ENCODE data around the gene PICALM. TPM values are rescaled to one million over a fixed set of nuclear protein-coding genes. Genes with fewer than 3 reads are reported as not detected.
"Not testable (repeated sequence)": the region's sequence is repeated elsewhere in the genome, so short reads cannot be mapped to it uniquely, and the experiment has no call there.

The PICALM gene
- total RNA-seq, 4 donors from 2014 or later: 237 to 286 (median 263) TPM

- TF ChIP-seq EP300 (IDR thresholded peaks at IDR 0.05): no peak
- TF ChIP-seq, protein P1, sequence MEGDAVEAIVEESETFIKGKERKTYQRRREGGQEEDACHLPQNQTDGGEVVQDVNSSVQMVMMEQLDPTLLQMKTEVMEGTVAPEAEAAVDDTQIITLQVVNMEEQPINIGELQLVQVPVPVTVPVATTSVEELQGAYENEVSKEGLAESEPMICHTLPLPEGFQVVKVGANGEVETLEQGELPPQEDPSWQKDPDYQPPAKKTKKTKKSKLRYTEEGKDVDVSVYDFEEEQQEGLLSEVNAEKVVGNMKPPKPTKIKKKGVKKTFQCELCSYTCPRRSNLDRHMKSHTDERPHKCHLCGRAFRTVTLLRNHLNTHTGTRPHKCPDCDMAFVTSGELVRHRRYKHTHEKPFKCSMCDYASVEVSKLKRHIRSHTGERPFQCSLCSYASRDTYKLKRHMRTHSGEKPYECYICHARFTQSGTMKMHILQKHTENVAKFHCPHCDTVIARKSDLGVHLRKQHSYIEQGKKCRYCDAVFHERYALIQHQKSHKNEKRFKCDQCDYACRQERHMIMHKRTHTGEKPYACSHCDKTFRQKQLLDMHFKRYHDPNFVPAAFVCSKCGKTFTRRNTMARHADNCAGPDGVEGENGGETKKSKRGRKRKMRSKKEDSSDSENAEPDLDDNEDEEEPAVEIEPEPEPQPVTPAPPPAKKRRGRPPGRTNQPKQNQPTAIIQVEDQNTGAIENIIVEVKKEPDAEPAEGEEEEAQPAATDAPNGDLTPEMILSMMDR (IDR thresholded peaks at IDR 0.05): no peak
- no peak for TF ChIP-seq POLR2A (IDR thresholded peaks at IDR 0.05)
- no peak for TF ChIP-seq POLR2AphosphoS5 (IDR thresholded peaks at IDR 0.05)
- no peak overlapping the region for H3K4me3 ChIP-seq
- H3K27me3 ChIP-seq: no peaks in the 10 kb centered on the region
- no peaks in the 10 kb centered on the region for H3K9me3 ChIP-seq
- whole genome bisulfite sequencing, 2 donors (ENCODE audit: low coverage in 1 of 2): 52 to 72% methylated on average over 2 of the region's 2 CpGs
- H3K4me1 ChIP-seq: peaks cover 0 to 16% (median 2%) of the 10 kb centered on the region in 3 donors
- no peaks in the 10 kb centered on the region for H3K36me3 ChIP-seq
- H3K27ac ChIP-seq: no peak overlapping the region
- no peak for ATAC-seq
These were observed 22.7 kb upstream of the PICALM start for GRCh38 chr11:86091566-86091965.

GRCh38 chr11:86091086-86091485 lies 22.2 kb upstream of the PICALM start:
- Histone ChIP-seq H3K27me3 (no peaks in the 10 kb centered on the region), H3K27ac (no peak overlapping the region), H3K4me1 (peaks cover 0 to 16% (median 2%) of the 10 kb centered on the region in 3 donors), H3K36me3 (no peaks in the 10 kb centered on the region), H3K4me3 (no peak overlapping the region), H3K9me3 (no peaks in the 10 kb centered on the region)
- 73% methylated on average over 1 of the region's 1 CpG; no CpG with 5 or more reads in 1 of the 2 donors for WGBS, 2 donors (ENCODE audit: low coverage in 1 of 2)
- no peak for ATAC-seq
- TF ChIP-seq POLR2A (IDR thresholded peaks at IDR 0.05) (no peak), EP300 (IDR thresholded peaks at IDR 0.05) (no peak), POLR2AphosphoS5 (IDR thresholded peaks at IDR 0.05) (no peak)
- TF ChIP-seq, protein P1 (IDR thresholded peaks at IDR 0.05): no peak

DNA sequence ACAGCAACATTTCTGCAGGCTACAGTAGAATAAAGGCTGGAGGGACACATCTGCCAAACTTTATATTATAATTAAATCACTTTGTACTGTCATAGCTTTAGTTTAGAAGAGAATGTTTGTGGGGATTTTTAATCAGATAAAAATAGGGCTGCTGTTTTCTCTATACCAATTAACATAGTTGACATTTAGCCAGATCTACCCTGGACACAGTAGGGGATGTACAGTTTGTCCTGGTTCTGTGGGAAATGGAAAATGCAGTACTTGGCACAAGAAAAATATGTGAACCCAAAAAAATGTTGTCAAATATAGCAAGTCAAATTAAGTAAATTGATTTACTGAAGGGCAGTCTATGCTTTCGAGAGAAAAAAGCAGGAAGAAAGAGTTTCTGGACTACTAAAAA lies 20.8 kb upstream of the PICALM start:
- Histone ChIP-seq H3K4me1 (peaks cover 0 to 16% (median 2%) of the 10 kb centered on the region in 3 donors), H3K9me3 (no peaks in the 10 kb centered on the region), H3K27me3 (no peaks in the 10 kb centered on the region), H3K36me3 (no peaks in the 10 kb centered on the region), H3K27ac (peak overlapping the region in 1 of 4 donors; percentile 2), H3K4me3 (no peak overlapping the region)
- TF ChIP-seq, protein P1 (IDR thresholded peaks at IDR 0.05): no peak
- peak; percentile 48 for TF ChIP-seq POLR2AphosphoS5 (IDR thresholded peaks at IDR 0.05)
- 25 to 32% methylated on average over 1 of the region's 1 CpG for WGBS, 2 donors (ENCODE audit: low coverage in 1 of 2)
- no peak for ATAC-seq

DNA sequence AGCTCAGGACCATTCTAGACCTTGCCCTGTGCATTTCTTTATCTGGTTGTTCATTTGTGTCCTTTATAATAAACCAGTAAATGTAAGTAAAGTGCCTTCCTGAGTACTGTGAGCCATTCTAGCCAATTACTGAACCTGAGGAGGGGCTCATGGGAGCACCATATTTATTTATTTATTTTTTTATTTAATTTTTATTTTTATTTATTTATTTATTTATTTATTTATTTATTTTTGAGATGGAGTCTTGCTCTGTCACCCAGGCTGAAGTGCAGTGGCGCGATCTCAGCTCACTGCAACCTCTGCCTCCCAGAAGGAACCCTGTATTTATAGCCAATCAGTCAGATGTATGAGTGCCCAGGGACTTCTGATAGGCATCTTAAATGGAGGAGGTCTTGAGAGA lies 18.8 kb upstream of the PICALM start:
- not testable (repeated sequence) for ATAC-seq, H3K27ac ChIP-seq, H3K36me3 ChIP-seq, H3K4me3 ChIP-seq, H3K27me3 ChIP-seq, H3K9me3 ChIP-seq
- 80% methylated on average over 2 of the region's 2 CpGs; no CpG with 5 or more reads in 1 of the 2 donors for WGBS, 2 donors (ENCODE audit: low coverage in 1 of 2)
- peaks cover 0 to 16% (median 2%) of the 10 kb centered on the region in 3 donors for H3K4me1 ChIP-seq

GRCh38 chr11:86087256-86087655 lies 18.4 kb upstream of the PICALM start:
- Histone ChIP-seq H3K4me3 (no peak overlapping the region), H3K27ac (no peak overlapping the region), H3K9me3 (no peaks in the 10 kb centered on the region), H3K4me1 (peaks cover 0 to 16% (median 2%) of the 10 kb centered on the region in 3 donors), H3K27me3 (no peaks in the 10 kb centered on the region), H3K36me3 (no peaks in the 10 kb centered on the region)
- TF ChIP-seq, protein P1 (IDR thresholded peaks at IDR 0.05): no peak
- TF ChIP-seq POLR2A (IDR thresholded peaks at IDR 0.05) (no peak), POLR2AphosphoS5 (IDR thresholded peaks at IDR 0.05) (no peak), EP300 (IDR thresholded peaks at IDR 0.05) (no peak)
- no peak for ATAC-seq
- 62% methylated on average over 2 of the region's 2 CpGs; no CpG with 5 or more reads in 1 of the 2 donors for WGBS, 2 donors (ENCODE audit: low coverage in 1 of 2)

Data from gastroesophageal sphincter (tissue), 4 donors.